IPS-NIHi7 (cell line): ENCODE results near the gene ANXA7.
"Not testable (repeated sequence)": the region's sequence is repeated elsewhere in the genome, so short reads cannot be mapped to it uniquely, and the experiment has no call there.

Experiments used
- DNase-seq: peaks from one replicate; pipeline ENCODE4 v3.0.0; 2012; ENCODE audit warnings: mixed read lengths; ENCODE audit errors: extremely low spot score

The ANXA7 gene

GRCh38 chr10:73339436-73339835 is 74.4 kb downstream of the ANXA7 start:
- DNase-seq, result no peak

- no peak for DNase-seq
Observed at GRCh38 chr10:73338801-73339368, 75.0 kb downstream of the ANXA7 start.

GRCh38 chr10:73333202-73333601 is 80.7 kb downstream of the ANXA7 start:
- DNase-seq, result no peak

- no peak for DNase-seq
Observed at GRCh38 chr10:73332379-73332778, 81.5 kb downstream of the ANXA7 start.

DNA sequence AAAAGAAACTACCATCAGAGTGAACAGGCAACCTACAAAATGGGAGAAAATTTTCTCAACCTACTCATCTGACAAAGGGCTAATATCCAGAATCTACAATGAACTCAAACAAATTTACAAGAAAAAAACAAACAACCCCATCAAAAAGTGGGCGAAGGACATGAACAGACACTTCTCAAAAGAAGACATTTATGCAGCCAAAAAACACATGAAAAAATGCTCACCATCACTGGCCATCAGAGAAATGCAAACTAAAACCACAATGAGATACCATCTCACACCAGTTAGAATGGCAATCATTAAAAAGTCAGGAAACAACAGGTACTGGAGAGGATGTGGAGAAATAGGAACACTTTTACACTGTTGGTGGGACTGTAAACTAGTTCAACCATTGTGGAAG is 85.3 kb downstream of the ANXA7 start:
- not testable (repeated sequence) for DNase-seq

- not testable (repeated sequence) for DNase-seq
Observed at GRCh38 chr10:73325290-73325689, 88.6 kb downstream of the ANXA7 start.
